Thyroid gland (tissue), 4 donors: ENCODE data around the gene SP5. TPM values are rescaled to one million over a fixed set of nuclear protein-coding genes. Genes with fewer than 3 reads are reported as not detected.

Source experiments
- DNase-seq, 2 donors: peaks; one replicate each; pipeline ENCODE4 v3.0.0-alpha.2; 2019
- H3K27ac ChIP-seq, 3 donors: fragments of 200-600 bp; sonication (generic); 1 replicate in 2 of 3; 2 replicates in 1 of 3; pipeline ENCODE4 v1.5.1; 2016 to 2019; ENCODE audit warnings: mild to moderate bottlenecking in 1 of 3, moderate library complexity in 1 of 3
- H3K27me3 ChIP-seq: fragments of 200-600 bp; sonication (generic); one replicate; pipeline ENCODE4 v1.5.1; 2019
- H3K36me3 ChIP-seq, 2 donors: fragments of 200-600 bp; sonication (generic); one replicate each; pipeline ENCODE4 v1.5.1; 2016 to 2019
- H3K4me1 ChIP-seq, 2 donors: fragments of 200-600 bp; sonication (generic); one replicate each; pipeline ENCODE4 v1.5.1; 2017 to 2019
- H3K4me3 ChIP-seq, 3 donors: fragments of 200-600 bp; sonication (generic); replicated peaks in 1 of 3; 1 replicate in 2 of 3; 2 replicates in 1 of 3; pipeline ENCODE4 v1.5.1; 2016; ENCODE audit warnings: mild to moderate bottlenecking in 1 of 3
- H3K9me3 ChIP-seq: fragments of 200-600 bp; sonication (generic); one replicate; pipeline ENCODE4 v1.5.1; 2017
- POLR2A ChIP-seq, 2 donors: fragments of 450-650 bp; IDR thresholded peaks; one replicate each; pipeline ENCODE4 v1.6.1; 2017; ENCODE audit warnings: antibody characterized with exemption in 2 of 2, mild to moderate bottlenecking in 2 of 2, moderate library complexity in 1 of 2
- WGBS, 2 donors: methylation state at CpG; one replicate each; pipeline ENCODE4 v1.1.5; 2017; 5-methylcytosine and 5-hydroxymethylcytosine counted together
- intact Hi-C: fragments of 100-400 bp; cut with DNase I; formaldehyde crosslinking; loops from one replicate; pipeline ENCODE4 v1.15.1; 2023
- small RNA-seq: library from RNA; depleted of rRNA; stranded (forward); fragments of <200 nt; gene quantifications from one replicate; pipeline ENCODE3, GENCODE V24; 2016
- total RNA-seq, 4 donors: library from RNA; depleted of rRNA; stranded (reverse); fragments of >200 nt; gene quantifications; one replicate each; pipeline ENCODE4 v1.2.3, GENCODE V29; 2016
- TF ChIP-seq, protein P1 (sequence below), 6 experiments: fragments of 200-600 bp in 3 of 6; fragments of 450-650 bp in 3 of 6; sonication (generic) in 3 of 6; IDR thresholded peaks; one replicate each; pipeline ENCODE4 v1.5.1; 2016 to 2019; ENCODE audit warnings: antibody characterized with exemption in 6 of 6, mild to moderate bottlenecking in 2 of 6, inconsistent platforms in 1 of 6, moderate library complexity in 1 of 6

Gene SP5
- total RNA-seq, 4 donors from 2014 or later: 0.56 TPM; not detected in 3

DNA sequence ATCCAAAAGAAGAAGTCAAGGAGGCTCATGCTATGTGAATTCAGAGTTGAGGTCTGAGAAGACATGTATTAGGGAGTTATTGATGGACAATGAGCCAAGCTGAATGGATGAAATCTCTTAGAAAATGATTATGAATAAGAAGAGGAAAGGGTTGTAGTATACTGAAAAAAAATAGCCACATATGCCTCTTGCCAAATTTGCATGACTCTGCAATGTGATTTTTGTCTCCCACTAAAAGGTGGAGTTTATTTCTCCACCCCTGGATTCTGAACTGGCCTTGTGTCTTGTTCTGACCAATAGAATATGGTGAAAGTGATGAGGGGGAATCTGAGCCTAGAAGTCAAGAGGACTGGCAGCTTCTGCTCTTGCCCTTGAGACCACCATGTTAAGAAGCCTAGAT lies 46.4 kb downstream of the SP5 start:
- TF ChIP-seq, protein P1, sequence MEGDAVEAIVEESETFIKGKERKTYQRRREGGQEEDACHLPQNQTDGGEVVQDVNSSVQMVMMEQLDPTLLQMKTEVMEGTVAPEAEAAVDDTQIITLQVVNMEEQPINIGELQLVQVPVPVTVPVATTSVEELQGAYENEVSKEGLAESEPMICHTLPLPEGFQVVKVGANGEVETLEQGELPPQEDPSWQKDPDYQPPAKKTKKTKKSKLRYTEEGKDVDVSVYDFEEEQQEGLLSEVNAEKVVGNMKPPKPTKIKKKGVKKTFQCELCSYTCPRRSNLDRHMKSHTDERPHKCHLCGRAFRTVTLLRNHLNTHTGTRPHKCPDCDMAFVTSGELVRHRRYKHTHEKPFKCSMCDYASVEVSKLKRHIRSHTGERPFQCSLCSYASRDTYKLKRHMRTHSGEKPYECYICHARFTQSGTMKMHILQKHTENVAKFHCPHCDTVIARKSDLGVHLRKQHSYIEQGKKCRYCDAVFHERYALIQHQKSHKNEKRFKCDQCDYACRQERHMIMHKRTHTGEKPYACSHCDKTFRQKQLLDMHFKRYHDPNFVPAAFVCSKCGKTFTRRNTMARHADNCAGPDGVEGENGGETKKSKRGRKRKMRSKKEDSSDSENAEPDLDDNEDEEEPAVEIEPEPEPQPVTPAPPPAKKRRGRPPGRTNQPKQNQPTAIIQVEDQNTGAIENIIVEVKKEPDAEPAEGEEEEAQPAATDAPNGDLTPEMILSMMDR (IDR thresholded peaks at IDR 0.05): no peak
- no peak for TF ChIP-seq POLR2A (IDR thresholded peaks at IDR 0.05)

DNA sequence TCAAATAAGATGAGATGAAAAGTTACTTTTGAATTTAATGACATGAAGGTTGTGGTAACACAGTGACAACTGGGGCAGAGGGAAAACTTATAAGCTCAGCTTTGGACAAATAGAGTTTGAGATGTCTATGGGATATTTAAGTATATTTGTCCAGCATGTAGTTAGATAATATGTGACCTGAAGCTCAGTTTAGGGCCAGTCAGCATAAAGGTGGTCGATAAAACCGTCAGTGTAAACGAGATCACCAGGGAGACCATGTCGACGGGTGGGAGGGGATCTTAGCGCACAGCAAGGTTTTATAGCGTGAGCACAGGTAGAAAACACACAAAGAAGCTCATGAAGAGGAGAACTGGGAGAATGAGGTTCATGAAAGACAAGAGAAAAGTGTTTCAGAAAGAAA lies 47.6 kb downstream of the SP5 start:
- WGBS, 2 donors: 78% methylated on average over 7 of the region's 7 CpGs
- H3K27me3 ChIP-seq: no peaks in the 10 kb centered on the region
- no peaks in the 10 kb centered on the region for H3K36me3 ChIP-seq
- no peak overlapping the region for H3K27ac ChIP-seq
- no peaks in the 10 kb centered on the region for H3K9me3 ChIP-seq
- no peak for DNase-seq
- H3K4me3 ChIP-seq: no peak overlapping the region
- TF ChIP-seq, protein P1 (IDR thresholded peaks at IDR 0.05): no peak
- TF ChIP-seq POLR2A (IDR thresholded peaks at IDR 0.05): no peak
- no peaks in the 10 kb centered on the region for H3K4me1 ChIP-seq
- intact Hi-C loops: no loop called here

More for the DNA sequence above, 46.4 kb downstream of the SP5 start:
- H3K4me1 ChIP-seq: no peaks in the 10 kb centered on the region
- no peak overlapping the region for H3K4me3 ChIP-seq
- H3K27ac ChIP-seq: no peak overlapping the region
- H3K9me3 ChIP-seq: no peaks in the 10 kb centered on the region
- no peaks in the 10 kb centered on the region for H3K36me3 ChIP-seq
- H3K27me3 ChIP-seq: no peaks in the 10 kb centered on the region
- no peak for DNase-seq
- intact Hi-C loops: no loop called here

DNA sequence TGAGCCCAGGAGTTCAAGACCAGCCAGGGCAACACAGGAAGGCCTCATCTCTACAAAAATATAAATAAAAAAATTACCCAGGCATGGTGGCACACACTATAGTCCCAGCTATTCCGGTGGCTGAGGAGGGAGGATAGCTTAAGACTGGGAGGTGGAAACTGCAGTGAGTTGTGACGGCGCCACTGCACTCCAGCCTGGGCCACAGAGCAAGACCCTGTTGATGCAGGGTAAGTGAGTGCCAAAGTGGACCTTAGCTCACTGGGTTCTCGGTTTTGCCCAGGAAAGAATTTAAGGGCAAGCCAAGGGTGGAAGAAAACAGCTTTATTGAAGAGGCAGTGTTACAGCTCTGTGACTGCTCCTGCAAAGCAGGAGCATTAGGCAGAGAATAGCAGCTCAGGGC lies 48.1 kb downstream of the SP5 start:
- Histone ChIP-seq H3K4me1 (no peaks in the 10 kb centered on the region), H3K4me3 (no peak overlapping the region), H3K27ac (no peak overlapping the region), H3K36me3 (no peaks in the 10 kb centered on the region), H3K27me3 (no peaks in the 10 kb centered on the region), H3K9me3 (no peaks in the 10 kb centered on the region)
- TF ChIP-seq POLR2A (IDR thresholded peaks at IDR 0.05): no peak
- TF ChIP-seq, protein P1 (IDR thresholded peaks at IDR 0.05): no peak
- DNase-seq: no peak
- WGBS, 2 donors: 89 to 92% methylated on average over 4 of the region's 4 CpGs
- intact Hi-C loops: no loop called here

DNA sequence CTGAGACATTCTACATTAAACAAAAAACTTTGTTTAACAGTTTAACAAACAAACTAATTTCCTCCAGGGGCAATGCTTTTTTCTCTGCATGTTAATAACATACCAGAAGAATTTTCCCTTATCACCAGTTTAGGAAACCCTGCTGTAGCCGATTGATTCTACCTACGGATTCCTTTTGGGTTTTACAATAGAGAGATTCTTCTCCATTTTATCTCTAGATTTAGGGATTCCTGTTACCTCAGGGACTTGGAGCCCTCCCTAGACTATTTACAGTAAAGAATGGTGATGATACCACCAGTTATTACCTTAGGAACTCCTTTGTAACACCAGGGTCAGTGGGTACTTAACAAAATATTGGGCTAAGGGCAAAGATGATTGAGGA lies 49.7 kb downstream of the SP5 start:
- Histone ChIP-seq H3K36me3 (no peaks in the 10 kb centered on the region), H3K4me3 (no peak overlapping the region), H3K27me3 (no peaks in the 10 kb centered on the region), H3K9me3 (no peaks in the 10 kb centered on the region), H3K4me1 (peaks cover 0 to 3% of the 10 kb centered on the region in 2 donors), H3K27ac (no peak overlapping the region)
- intact Hi-C loops: no loop called here
- no peak for DNase-seq
- 36 to 39% methylated on average over 2 of the region's 2 CpGs for WGBS, 2 donors
- TF ChIP-seq, protein P1 (IDR thresholded peaks at IDR 0.05): no peak
- TF ChIP-seq POLR2A (IDR thresholded peaks at IDR 0.05): no peak

DNA sequence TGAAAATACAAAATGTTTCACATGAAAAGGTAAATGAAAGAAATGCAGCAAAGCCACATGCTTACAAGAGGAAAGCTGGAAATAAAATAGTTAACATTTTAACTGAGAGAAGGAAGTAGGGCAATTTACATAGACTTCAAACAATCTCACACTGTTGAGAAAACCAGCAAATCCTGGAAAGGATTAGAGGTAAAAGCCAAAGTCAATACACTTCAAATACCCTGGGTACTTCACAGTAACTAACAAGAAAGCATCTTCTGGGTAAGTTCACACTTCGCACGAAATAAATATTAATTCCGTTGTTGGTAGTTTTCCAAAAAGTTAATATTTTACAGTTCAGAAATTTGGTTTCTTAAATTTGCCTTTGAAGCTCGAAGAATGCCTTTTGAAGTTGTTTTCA lies 51.6 kb downstream of the SP5 start:
- H3K27ac ChIP-seq: no peak overlapping the region
- WGBS, 2 donors: 40 to 43% methylated on average over 4 of the region's 4 CpGs
- intact Hi-C loops: no loop called here
- H3K27me3 ChIP-seq: no peaks in the 10 kb centered on the region
- peaks cover 0 to 9% of the 10 kb centered on the region in 2 donors for H3K4me1 ChIP-seq
- H3K4me3 ChIP-seq: no peak overlapping the region
- TF ChIP-seq, protein P1 (IDR thresholded peaks at IDR 0.05): no peak
- TF ChIP-seq POLR2A (IDR thresholded peaks at IDR 0.05): no peak
- no peaks in the 10 kb centered on the region for H3K9me3 ChIP-seq
- DNase-seq: no peak
- H3K36me3 ChIP-seq: no peaks in the 10 kb centered on the region

Small RNAs within 50 kb of the gene (small RNA-seq; reads per million reads assigned to genes)
- gene RF02271: not detected

Other genes starting within 250 kb of the SP5 start
- not detected for gene ERICH2, start 55.0 kb downstream of the SP5 start, total RNA-seq
- gene GAD1, start 101.5 kb downstream of the SP5 start, total RNA-seq: under 1 TPM; 0.11 to 0.94 (median 0.46) TPM
- 100 to 1,000 TPM in 1 of 4 donors, 10 to 100 TPM in 3; 79.6 to 114 (median 87.1) TPM for gene GORASP2, start 213.9 kb downstream of the SP5 start, total RNA-seq